ENCODE data around the gene SLC9A5. TPM values are rescaled to one million over a fixed set of nuclear protein-coding genes. Genes with fewer than 3 reads are reported as not detected.

Gene SLC9A5
- total RNA-seq, 2 experiments from 2014 or later, result 2.7 to 4.2 TPM

DNA sequence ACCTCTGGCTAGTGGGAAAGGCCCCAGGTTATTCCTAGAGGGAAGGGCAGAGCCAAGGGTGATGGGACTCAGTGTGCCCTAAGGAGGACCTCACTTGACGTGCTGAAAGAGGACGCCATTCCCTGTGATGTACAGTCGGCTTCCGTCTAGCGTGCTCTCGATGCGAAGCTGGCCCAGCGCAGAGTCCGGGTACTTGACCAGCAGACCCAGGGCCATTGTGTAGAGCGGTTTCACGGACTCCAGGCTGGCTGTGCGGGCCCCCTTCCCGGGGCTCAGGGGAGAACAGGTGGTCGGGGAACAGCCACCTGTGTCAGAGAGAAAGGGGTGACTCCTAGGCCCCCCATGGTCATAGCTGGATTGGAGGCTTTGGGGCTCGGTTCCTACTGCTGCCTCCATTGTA lies 50.5 kb downstream of the SLC9A5 start:
- no TSS peak for BruUV-seq (replicated peaks)
- no peak overlapping the region for H3K4me2 ChIP-seq (ENCODE audit: low read length)
- TF ChIP-seq EZH2phosphoT487 (IDR thresholded peaks at IDR 0.05; ENCODE audit: borderline replicate concordance, low read depth, low read length), result no peak
- TF ChIP-seq, protein P1, sequence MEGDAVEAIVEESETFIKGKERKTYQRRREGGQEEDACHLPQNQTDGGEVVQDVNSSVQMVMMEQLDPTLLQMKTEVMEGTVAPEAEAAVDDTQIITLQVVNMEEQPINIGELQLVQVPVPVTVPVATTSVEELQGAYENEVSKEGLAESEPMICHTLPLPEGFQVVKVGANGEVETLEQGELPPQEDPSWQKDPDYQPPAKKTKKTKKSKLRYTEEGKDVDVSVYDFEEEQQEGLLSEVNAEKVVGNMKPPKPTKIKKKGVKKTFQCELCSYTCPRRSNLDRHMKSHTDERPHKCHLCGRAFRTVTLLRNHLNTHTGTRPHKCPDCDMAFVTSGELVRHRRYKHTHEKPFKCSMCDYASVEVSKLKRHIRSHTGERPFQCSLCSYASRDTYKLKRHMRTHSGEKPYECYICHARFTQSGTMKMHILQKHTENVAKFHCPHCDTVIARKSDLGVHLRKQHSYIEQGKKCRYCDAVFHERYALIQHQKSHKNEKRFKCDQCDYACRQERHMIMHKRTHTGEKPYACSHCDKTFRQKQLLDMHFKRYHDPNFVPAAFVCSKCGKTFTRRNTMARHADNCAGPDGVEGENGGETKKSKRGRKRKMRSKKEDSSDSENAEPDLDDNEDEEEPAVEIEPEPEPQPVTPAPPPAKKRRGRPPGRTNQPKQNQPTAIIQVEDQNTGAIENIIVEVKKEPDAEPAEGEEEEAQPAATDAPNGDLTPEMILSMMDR (conservative IDR thresholded peaks at IDR 0.05; ENCODE audit: low read length), result no peak
- DNase-seq (ENCODE audit: low spot score), result no peak
- H3K27ac ChIP-seq (ENCODE audit: low read depth, low read length, poor library complexity, severe bottlenecking), result no peak overlapping the region
- H2AFZ ChIP-seq (ENCODE audit: low read length), result no peak overlapping the region
- intact Hi-C loops (cut with micrococcal nuclease; ENCODE audit: unreplicated experiment), result no loop called here
- ChIA-PET POLR2A (no interaction called here), CTCF (ENCODE audit: unreplicated experiment) (no interaction called here)
- H3K9me3 ChIP-seq (ENCODE audit: low read length), result no peaks in the 10 kb centered on the region
- H3K9me2 ChIP-seq (ENCODE audit: insufficient read depth, low read length), result no peaks in the 10 kb centered on the region
- H3K4me3 ChIP-seq (ENCODE audit: low read depth, low read length, poor library complexity, severe bottlenecking), result no peak overlapping the region
- no peaks in the 10 kb centered on the region for H3K4me1 ChIP-seq (ENCODE audit: insufficient read depth, low read length, poor library complexity, severe bottlenecking)
- no peaks in the 10 kb centered on the region for H3K79me2 ChIP-seq (ENCODE audit: insufficient read depth, low read depth, low read length)
- no peaks in the 10 kb centered on the region for H4K20me1 ChIP-seq (ENCODE audit: insufficient read depth, low read length)
- no peaks in the 10 kb centered on the region for H3K36me3 ChIP-seq (ENCODE audit: insufficient read depth, low read length)

DNA sequence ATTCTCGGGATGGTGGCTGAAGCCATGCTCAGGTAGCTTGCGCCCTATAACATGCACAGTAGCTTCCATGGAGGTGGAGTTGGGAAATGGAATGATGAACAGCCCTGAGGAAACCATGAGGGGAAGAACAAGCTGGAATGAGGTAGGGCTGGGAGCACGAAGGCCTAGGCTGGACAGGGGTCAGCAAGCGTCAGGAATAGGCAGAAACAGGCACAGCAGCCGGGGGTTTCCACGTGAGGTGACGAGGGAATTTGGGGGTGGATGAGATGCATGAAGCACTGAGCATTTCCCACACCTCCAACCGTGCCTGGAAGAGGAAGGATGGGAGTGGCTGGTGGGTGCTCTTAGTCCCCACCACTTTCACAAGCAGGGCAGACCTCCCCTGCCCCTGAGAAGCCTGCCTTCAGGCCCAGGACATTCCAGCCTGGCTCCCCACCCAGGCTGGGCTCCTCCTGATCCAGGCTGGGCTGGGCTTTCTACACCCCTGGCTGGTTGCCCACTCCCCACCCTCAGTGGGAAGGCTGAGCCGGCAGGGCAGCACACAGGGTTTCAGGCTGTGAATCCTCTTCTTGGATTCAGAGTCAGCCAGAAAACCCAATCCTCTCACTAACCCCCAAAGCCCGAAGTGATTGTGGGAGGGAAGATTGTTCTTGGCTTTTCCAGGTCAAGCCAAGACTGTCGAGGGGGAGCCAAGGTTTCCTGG lies 52.5 kb downstream of the SLC9A5 start:
- no peaks in the 10 kb centered on the region for H3K4me1 ChIP-seq (ENCODE audit: insufficient read depth, low read length, poor library complexity, severe bottlenecking)
- no peak for DNase-seq (ENCODE audit: low spot score)
- ChIA-PET POLR2A (no interaction called here), CTCF (ENCODE audit: unreplicated experiment) (no interaction called here)
- H4K20me1 ChIP-seq (ENCODE audit: insufficient read depth, low read length), result no peaks in the 10 kb centered on the region
- H3K4me2 ChIP-seq (ENCODE audit: low read length), result no peak overlapping the region
- no peak overlapping the region for H3K4me3 ChIP-seq (ENCODE audit: low read depth, low read length, poor library complexity, severe bottlenecking)
- no TSS peak for BruUV-seq (replicated peaks)
- no peaks in the 10 kb centered on the region for H3K9me2 ChIP-seq (ENCODE audit: insufficient read depth, low read length)
- no peak overlapping the region for H2AFZ ChIP-seq (ENCODE audit: low read length)
- H3K79me2 ChIP-seq (ENCODE audit: insufficient read depth, low read depth, low read length), result no peaks in the 10 kb centered on the region
- H3K27ac ChIP-seq (ENCODE audit: low read depth, low read length, poor library complexity, severe bottlenecking), result no peak overlapping the region
- TF ChIP-seq, protein P1 (conservative IDR thresholded peaks at IDR 0.05; ENCODE audit: low read length), result no peak
- no peak for TF ChIP-seq EZH2phosphoT487 (IDR thresholded peaks at IDR 0.05; ENCODE audit: borderline replicate concordance, low read depth, low read length)
- H3K36me3 ChIP-seq (ENCODE audit: insufficient read depth, low read length), result no peaks in the 10 kb centered on the region
- intact Hi-C loops (cut with micrococcal nuclease; ENCODE audit: unreplicated experiment), result no loop called here
- no peaks in the 10 kb centered on the region for H3K9me3 ChIP-seq (ENCODE audit: low read length)

DNA sequence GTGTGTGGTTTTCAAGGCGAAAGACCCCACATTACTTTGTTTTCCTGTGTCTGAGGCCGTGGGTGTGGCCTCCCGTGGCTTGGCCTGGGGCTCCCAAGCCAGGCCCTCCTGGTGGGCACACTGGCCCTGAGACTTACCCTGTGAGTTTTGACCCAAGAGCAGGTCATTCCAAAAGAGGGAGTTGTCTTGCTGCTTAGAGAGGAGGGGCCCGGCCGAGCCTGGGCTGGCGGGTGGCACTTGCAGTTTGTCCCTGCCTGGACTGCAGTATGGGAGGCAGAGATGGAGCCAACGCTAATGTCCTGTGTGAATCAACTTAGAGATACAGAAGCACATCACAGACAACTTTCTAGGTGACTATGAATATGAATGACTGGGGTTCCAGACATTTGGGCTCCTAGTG lies 53.3 kb downstream of the SLC9A5 start:
- ChIA-PET POLR2A (no interaction called here), CTCF (ENCODE audit: unreplicated experiment) (no interaction called here)
- Histone ChIP-seq H3K79me2 (ENCODE audit: insufficient read depth, low read depth, low read length) (no peaks in the 10 kb centered on the region), H3K4me2 (ENCODE audit: low read length) (no peak overlapping the region), H3K36me3 (ENCODE audit: insufficient read depth, low read length) (no peaks in the 10 kb centered on the region), H3K27ac (ENCODE audit: low read depth, low read length, poor library complexity, severe bottlenecking) (no peak overlapping the region), H3K9me3 (ENCODE audit: low read length) (no peaks in the 10 kb centered on the region), H2AFZ (ENCODE audit: low read length) (no peak overlapping the region), H4K20me1 (ENCODE audit: insufficient read depth, low read length) (no peaks in the 10 kb centered on the region), H3K9me2 (ENCODE audit: insufficient read depth, low read length) (no peaks in the 10 kb centered on the region), H3K4me3 (ENCODE audit: low read depth, low read length, poor library complexity, severe bottlenecking) (no peak overlapping the region), H3K4me1 (ENCODE audit: insufficient read depth, low read length, poor library complexity, severe bottlenecking) (no peaks in the 10 kb centered on the region)
- no peak for DNase-seq (ENCODE audit: low spot score)
- TF ChIP-seq, protein P1 (conservative IDR thresholded peaks at IDR 0.05; ENCODE audit: low read length), result no peak
- TF ChIP-seq EZH2phosphoT487 (IDR thresholded peaks at IDR 0.05; ENCODE audit: borderline replicate concordance, low read depth, low read length), result no peak
- BruUV-seq (replicated peaks), result no TSS peak
- intact Hi-C loops (cut with micrococcal nuclease; ENCODE audit: unreplicated experiment), result no loop called here

Measured in OCI-LY7 (cell line).